Measurements from ENCODE around the gene SYTL3.
"Not testable (repeated sequence)": the region's sequence is repeated elsewhere in the genome, so short reads cannot be mapped to it uniquely, and the experiment has no call there.

SYTL3 gene

DNA sequence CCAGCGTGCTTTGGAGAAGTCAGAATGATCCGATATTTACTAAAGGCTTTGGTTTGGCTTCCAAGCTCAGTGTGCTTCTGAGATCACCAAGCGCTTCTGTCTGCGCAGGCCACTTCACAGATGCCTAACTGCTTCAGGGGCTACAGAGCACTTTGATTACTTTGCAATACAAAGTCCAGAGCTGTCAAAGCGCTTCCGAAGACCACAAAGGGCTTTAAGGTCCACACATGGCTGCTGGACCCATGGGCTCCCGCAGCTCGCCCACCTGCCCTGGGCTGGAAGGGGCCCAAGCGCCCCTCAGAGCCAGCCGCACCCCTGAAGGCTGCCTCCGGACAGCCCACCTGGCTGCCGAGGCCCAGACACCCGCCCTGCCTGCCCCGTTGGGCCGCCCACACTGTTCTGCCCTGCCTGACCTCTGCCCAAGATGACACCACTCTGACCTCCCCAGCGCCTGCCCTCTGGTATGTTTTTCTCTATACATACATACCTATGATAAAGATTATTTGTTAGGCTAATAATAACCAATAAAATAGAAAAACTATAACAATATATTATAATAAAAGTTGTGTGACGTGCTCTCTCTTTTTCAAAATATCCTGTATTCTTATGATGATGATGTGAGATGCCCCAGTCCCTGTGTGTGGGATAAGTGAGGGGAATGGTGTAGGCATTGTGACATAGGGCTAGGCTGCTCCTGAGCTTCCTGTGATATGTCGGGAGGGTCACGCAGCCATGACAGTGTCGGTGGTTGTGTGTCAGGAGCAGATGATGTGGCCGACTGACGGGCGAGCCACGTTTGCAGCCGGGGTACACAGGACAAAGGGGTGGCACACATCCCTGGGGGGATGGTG lies 27.9 kb upstream of the SYTL3 start:
- DNase-seq (ENCODE audit: extremely low read depth in 1 of 2, low read depth in 1 of 2) = no peak

DNA sequence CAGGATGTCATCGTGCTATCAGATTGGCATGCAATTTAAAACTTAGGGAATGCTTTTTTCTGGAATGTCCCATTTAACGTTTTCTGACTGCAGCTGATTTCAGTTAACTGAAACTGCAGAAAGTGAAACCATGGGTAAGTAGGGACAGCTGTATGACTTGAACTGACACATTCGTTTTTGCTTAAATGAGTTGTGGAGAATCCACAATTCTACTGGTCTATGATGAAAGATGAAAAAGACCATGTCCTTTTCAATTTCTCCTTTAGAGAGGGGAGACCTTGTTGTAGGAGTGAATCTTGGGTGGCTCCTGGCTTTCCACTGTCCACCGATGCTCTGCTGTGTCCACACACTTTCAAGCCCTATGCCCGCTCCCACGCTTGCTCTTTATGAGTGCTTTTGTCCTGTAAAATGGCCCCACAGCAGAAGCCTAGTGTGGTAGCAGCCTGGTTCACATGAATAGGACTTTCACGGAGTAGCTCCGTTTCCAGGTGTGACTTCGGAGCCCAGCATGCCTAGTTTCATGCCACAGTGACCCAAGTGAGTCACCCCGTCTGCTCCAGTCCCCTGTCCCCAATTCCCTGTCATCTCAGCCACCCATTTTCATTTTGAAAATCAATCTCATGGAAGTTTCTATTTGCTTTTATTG lies 27.2 kb upstream of the SYTL3 start:
- DNase-seq (ENCODE audit: extremely low read depth in 1 of 2, low read depth in 1 of 2) = no peak

DNA sequence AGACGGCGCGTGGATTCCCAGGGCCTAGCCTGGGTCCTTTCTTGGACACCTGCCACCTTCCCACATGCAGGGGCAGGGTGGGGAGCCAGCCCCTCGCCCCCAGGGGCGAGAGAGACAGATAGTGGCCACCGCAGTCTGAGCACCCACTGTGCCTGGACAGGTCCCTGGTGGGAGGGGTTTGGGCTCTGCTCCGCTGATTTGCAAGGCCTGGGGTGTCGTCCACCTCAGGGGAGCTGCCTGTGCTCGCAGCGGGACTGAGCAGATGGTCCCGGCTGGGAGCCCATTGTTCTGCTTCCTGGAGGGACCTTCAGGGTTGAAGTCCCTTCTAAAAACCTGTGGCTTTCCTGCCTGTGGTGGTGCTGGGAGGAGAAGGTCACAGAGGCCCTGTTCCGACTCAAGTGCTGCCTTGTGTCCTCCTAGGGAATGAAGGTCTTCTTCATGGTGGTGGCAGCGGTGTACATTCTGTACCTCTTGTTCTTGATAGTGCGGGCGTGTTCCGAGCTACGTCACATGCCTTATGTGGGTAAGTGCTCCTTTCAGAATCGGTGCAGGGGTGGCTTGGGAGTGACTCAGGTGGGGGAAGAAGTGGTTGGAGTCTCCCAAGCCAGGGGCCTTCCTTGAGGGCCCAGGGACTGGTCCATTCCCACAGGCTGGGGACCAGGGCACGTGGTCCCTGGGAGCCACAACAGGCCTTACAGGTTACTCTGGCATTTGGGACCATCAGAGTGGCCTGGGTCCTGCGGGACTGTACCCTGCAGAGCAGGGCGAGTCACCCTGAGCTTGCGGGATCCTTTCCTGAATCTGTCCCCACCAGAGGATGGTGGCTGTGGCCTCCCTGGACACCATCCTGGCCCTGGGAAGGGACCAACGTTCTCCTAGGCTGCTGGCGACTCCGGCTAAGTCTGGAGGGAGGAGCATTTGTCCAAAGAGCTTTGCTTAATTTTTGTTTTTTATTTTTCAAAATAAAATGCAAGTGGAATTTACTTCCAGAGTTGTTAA lies 24.9 kb upstream of the SYTL3 start:
- DNase-seq (ENCODE audit: extremely low read depth in 1 of 2, low read depth in 1 of 2) = no peak

DNA sequence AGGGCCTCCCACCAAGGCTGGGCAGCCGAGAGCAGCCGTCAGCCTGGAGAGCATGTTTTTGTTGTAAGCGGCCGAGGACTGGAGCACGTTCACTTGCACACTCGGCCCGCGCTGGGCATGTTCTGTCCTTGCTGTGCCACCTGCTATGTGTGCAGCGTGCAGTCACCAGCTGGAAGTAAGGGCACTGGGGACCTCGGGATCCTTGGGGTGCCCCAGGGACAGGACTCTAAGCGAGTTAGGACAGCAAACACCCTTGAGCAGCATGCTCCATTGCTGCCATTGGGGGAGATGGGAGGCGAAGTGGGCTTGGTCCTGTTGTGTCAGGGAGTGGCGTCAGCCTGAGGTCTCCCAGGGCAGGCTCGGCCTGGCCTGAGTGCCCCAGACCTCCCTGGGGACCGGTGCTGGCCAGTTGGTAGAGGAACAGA lies 24.0 kb upstream of the SYTL3 start:
- DNase-seq (ENCODE audit: extremely low read depth in 1 of 2, low read depth in 1 of 2) = no peak

DNA sequence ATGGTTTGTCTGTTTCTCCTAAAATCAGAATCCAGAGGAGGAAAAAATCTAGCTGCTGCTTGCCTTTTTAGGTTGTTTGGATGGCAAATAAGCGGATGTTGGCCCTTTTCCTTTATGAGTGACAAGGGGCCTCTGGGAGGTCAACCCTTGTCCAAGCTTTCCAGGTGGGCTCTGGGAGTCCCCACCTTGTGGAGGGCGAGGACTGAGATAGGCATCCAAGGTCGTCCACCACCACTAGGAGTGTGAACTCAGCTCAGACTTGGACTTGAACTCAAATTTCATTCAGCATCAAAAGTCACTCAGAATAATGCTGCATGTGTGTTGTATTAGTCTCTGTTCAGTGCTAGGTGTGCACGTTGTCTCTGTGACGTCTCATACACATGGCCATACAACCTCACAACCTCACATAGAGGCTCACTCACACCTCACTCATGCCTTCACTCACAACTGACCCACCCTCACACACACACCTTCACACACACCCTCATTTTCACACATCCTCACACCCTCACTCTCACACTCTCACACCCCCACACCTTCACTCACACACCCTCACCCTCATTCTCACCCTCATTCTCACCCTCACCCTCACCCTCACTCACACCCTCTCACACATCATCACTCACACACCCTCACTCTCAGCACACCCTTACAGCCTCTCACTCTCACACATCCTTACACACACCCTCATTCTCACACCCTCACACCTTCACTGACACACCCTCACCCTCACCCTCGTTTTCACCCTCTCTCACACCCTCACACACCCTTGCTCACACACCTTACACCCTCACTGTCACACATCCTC lies 23.3 kb upstream of the SYTL3 start:
- DNase-seq (ENCODE audit: extremely low read depth in 1 of 2, low read depth in 1 of 2) = no peak

DNA sequence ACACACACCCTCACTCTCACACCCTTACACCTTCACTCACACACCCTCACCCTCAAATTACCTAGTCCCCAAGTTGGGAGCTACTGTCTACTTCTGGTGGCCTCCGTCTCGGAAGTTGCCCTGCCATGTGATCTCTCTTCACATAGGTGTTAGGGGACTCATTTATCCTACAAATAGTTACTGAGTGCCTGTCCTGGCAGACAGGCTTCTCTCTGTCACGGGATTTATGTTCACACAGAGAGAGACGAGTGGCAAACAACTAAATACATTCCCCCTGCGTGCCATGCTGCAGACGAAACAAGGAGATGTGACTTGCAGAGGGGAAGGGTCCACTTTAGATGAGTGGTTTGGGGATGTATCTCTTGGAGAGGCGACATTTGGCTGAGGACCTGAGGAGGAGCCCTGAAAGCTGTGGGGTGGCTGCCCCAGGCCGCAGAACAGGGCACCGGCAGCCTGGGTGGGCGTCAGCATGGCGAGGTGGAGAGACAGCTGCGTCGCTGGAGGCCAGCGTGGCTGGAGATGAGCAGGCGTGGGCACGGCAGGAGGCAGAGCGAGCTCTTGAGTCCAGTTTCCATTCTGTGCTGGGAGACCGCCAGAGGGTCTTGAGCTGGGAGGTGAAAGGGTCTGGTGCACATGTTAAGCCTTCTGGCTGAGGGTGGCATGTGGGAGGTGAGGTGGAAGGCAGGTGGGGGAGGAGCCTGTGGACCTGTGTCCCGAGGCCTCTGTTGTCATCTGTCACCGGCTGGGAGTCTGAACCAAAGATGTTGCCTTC lies 22.5 kb upstream of the SYTL3 start:
- DNase-seq (ENCODE audit: extremely low read depth in 1 of 2, low read depth in 1 of 2) = no peak

DNA sequence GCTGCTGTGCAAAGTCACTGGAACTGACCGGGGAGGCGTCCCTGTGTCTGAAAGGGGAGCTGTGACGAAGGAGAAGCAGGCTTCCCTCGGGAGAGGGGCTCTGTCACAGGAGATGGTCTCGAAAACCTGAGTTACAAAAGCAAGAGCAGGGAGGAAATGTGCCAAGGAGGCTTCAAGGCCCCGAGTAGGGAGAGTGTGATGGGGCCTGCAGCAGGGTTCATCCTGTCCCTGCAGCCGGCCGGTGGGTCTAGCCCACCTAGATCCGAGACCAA lies 22.0 kb upstream of the SYTL3 start:
- DNase-seq (ENCODE audit: extremely low read depth in 1 of 2, low read depth in 1 of 2) = no peak

DNA sequence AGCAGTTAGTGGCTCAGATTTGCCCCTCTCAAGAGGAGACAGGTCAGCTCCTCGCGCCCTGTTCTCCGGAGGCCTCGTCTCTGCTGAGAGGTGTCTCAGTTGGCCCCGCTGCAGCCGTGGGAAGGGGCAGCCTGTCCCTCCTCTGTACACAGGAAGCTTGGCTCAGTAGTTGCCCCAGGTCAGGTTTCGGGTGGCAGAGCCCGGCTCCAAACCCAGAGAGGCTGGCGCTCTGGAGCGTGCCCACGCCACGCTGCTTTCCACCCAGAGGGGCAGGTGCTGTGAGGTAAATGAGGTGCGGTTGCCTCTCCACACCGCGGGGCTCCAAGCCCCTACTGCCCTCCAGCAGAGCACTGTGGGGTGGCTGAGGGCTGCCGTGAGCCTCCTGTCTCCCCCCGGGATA lies 21.3 kb upstream of the SYTL3 start:
- DNase-seq (ENCODE audit: extremely low read depth in 1 of 2, low read depth in 1 of 2) = no peak

DNA sequence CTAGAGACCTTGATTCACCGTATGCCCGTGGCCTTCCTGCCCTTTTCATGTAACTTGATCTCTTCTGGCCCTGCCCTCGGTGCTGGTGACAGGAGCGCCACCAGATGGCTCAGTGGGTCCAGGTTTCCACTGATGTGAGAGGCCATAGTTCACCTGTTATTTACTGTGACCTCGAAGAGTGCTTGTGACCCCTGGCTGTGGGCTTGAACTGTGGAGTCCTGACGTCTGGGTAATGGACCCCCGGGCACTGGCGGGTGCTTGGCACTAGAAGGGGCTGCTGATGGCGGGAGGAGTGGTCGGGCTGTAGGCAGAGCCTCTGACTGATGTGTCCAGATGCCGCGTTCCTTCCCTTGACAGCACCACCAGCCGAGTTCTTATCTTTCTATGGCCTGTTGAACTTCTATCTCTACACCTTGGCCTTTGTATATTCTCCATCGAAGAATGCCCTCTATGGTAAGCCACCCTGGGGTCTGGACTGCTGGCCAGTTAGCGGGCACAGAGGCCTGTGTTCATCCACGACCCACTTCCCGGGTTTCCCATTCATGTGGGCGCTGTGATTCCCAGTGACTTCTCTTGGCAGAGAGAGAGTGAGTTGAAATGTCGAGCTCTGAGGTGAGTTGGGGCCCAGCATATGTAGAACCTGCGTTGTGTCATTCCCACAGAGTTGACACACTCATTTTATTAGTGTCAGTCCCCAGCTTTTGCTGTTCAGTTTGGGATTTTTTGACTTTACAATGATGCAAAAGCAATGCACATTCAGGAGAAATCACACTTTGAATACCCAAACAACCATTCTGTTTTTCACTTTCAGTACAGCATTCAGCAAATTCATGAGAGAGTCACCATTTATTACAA lies 20.3 kb upstream of the SYTL3 start:
- DNase-seq (ENCODE audit: extremely low read depth in 1 of 2, low read depth in 1 of 2) = peak in 1 of 2 donors; percentile 19

DNA sequence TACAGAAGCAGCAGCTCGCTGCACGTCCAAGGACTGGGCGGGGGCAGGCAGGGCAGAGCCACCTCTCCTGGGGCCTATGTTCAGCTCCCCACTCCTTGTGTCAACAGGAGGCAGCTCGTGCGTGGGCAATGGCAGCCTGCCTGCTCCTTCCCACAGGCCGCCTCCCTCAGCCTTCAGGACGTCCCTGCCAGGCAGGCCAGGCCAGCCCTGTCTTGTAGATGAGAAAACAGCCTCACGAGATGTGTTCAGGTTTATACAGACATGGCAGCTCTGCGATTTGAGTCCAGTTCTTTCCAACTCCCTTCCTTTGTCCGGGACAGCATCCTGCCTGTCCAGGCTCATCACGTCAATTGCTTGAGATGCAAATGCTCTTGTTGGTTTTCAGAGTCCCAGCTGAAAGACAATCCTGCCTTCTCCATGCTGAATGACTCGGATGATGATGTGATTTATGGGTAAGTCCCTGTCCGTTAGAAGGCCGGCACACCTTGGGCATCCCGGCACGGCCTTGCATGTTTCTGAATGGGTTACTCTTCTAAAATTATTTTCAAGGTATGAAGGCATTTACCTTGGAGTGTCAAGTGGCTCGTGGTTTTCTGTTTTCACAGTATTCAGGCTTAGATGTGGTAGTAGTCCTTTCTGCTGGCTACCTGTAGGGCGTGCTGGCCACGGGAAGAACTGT lies 18.8 kb upstream of the SYTL3 start:
- DNase-seq (ENCODE audit: extremely low read depth in 1 of 2, low read depth in 1 of 2) = no peak

DNA sequence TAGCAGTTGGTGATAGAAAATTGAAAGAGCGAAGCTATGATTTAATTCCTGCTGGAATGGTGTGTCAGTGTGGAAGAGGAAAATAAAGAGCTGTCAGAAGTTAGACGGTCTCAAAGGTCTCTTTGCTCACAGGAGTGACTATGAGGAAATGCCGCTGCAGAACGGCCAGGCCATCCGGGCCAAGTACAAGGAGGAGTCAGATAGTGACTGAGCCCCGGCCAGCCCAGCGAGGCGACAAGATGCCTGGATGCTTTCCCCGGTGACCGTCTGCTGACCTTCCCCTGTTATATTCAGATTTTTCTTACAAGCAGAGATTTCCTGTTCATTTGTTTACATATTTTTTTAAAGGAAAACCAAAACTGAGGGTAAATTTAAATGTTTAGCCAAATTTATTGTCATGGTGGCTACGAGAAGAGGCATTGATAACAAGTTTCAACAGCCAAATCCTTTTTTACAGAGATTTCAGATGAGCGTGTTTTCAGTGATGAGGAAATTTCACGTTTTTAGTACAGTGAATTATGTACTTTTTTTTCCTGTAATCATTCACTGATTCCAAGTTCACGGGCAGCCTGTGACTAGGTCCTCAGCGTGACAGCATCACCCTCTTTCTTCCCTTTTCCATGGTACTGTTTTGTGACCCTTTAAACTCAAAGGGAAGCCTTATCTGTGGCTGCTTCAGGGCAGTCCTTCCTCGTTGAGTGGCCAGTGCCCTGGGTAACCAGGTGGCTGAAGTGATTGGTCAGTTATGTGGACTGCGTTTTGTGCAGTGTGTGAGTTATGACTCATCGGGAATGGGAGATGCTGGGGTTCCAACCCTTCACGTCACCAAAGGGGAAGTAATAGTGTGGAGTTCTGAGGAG lies 17.9 kb upstream of the SYTL3 start:
- no peak for DNase-seq (ENCODE audit: extremely low read depth in 1 of 2, low read depth in 1 of 2)

DNA sequence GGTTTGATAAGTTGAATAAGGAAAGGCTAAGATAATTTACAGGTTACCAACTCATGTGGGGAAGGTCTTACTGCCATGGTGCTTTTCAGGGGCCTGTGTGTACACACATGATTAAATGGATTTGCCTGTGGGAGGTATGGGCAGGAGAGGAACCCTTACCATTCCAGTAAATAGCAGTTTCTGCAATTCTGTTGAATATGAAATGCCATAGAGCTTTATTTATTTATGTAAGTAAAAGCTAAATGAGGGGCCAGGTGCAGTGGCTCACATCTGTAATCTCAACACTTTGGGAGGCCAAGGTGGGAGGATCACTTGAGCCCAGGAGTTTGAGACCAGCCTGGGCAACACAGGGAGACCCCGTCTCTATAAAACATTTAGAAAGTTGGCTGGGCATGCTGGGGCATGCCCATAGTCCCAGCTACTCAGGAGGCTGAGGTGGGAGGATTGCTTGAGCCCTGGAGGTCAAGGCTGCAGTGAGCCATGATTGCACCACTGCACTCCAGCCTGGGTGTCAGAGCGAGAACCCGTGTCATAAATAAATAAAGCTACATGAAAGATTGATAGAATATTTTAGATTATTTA lies 17.2 kb upstream of the SYTL3 start:
- not testable (repeated sequence) for DNase-seq (ENCODE audit: extremely low read depth in 1 of 2, low read depth in 1 of 2)

DNA sequence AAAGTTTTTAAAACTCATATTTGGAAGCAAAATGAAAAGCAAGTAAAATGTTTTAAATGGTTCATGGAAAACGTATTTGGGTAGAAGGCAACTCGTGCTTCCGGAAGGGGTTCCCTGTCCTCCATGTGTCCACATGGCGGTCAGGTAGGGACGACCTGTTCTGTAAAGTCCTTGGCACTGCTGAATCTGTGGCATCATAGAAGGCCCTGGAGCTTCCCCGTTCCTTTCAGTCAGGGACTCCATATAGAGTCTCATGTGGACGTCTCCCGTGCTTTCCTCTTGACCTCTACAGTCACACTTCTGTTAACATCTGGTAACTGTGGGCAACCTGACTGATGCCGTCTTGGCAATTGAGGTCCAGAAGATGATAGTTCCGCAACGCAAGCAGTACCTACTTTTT lies 16.7 kb upstream of the SYTL3 start:
- no peak for DNase-seq (ENCODE audit: extremely low read depth in 1 of 2, low read depth in 1 of 2)

DNA sequence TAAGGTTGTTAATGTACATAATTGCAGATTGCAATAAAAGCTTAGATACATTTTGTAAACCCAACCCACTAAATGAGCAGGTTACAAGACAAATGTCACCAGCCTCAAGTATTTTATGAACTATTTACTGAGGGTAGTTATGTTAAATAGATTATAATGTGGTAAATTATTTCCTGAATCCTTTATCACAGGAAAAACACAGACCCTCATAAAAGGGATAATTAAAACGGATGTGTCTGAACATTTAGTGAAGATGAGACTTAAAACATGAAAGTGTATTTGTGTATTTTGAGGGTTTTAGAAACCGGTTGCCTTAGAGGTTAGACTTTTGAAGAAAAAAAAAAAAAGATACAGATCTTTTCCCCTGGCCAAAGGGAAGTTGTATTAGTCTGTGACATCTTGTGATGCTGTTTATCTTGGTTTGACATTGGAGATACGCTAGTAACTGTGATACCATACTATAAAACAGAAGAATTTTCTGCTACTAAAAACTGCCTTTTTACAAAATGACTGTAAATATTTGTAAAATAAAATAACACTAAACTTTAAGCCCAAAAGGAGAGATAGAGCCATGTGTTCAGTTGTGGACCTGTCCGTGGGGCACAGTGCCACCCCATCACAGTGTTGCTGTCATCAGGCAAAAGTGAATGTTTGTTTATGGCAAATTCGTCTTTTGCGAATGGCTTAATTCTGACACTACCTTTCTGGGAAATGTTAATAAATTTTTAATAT lies 15.0 kb upstream of the SYTL3 start:
- no peak for DNase-seq (ENCODE audit: extremely low read depth in 1 of 2, low read depth in 1 of 2)

DNA sequence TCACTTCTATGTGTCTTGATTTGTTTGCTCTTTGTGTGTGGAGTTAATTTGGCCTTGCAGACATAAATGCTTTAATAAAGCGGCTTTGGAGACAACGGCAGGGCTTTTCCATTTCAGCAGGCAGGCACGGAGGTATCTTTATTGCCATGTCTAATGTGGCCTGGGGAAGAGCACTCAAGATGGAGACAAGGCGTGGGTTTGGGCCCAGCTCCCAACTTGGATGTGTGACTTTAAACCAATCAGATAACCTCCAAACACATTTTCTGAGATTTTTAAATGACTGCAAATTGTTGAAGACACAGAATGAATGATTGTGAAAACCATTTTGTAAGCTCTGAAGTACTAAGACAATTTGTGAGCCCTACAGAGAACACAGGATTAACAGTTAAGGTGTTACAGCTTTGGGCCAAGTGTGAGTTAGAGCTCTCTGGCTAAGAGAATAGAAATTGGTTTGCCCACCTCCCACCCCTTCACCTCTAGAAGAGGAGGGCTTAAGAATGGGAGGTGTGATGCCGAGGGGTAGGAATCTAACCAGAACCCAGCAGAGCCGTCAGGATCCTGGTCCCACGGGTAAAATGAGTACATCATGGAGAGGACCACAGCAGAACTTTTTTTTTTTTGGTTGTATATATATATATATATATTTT lies 14.3 kb upstream of the SYTL3 start:
- no peak for DNase-seq (ENCODE audit: extremely low read depth in 1 of 2, low read depth in 1 of 2)

DNA sequence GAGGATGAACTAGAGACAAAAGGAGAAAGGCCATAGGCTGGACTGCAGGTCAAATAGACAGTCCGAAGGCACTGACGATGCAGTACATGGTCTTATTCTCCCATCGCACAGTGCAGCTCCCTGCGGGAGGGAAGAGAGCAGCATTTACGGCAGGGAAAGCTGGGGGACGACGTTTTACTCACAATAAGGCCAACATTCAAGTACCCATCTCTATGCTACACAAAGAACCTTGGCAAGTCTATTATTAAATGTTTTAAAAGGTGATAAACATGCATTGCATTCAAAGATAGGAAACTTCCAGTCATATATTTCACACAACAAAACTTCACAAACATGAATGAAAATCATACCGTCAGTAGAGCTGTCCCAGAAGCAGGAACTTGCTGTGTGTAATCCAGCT lies 13.1 kb upstream of the SYTL3 start:
- DNase-seq (ENCODE audit: extremely low read depth in 1 of 2, low read depth in 1 of 2) = no peak
